CD4-positive, alpha-beta memory T cell (primary cell): Measurements from ENCODE around the gene LRRN2. TPM values are rescaled to one million over a fixed set of nuclear protein-coding genes. Genes with fewer than 3 reads are reported as not detected.

Experiments used
- CTCF ChIA-PET: fragments of 350-600 bp; sonication (Branson Sonifier 250); formaldehyde crosslinking; loops from one replicate; lab custom pipeline; 2021; ENCODE audit warnings: inconsistent platforms; ENCODE audit not compliant: partially characterized antibody; lab: Charles Lee
- POLR2A ChIA-PET: fragments of 350-600 bp; sonication (Branson Sonifier 250); formaldehyde crosslinking; loops from one replicate; lab custom pipeline; 2021; ENCODE audit not compliant: partially characterized antibody; lab: Charles Lee
- DNase-seq, 5 donors: peaks; one replicate each; pipeline versions ENCODE4 v3.0.0 to v3.0.0-alpha.2; 2020 to 2022; ENCODE audit warnings: mixed read lengths in 1 of 5
- H3K27ac ChIP-seq: one replicate; pipeline ENCODE4 v1.7.0; 2013; ENCODE audit warnings: low read depth, low read length
- H3K27me3 ChIP-seq: 2 replicates; pipeline ENCODE4 v1.7.0; 2013; ENCODE audit warnings: mild to moderate bottlenecking, low read length, moderate library complexity; ENCODE audit not compliant: insufficient read depth
- H3K36me3 ChIP-seq: 2 replicates; pipeline ENCODE4 v1.7.0; 2013; ENCODE audit warnings: mild to moderate bottlenecking, low read length, moderate library complexity; ENCODE audit not compliant: insufficient read depth
- H3K4me1 ChIP-seq: 2 replicates; pipeline ENCODE4 v1.7.0; 2013; ENCODE audit warnings: mild to moderate bottlenecking, low read length, moderate library complexity; ENCODE audit not compliant: insufficient read depth
- H3K4me3 ChIP-seq, 2 donors: one replicate each; pipeline ENCODE4 v1.7.0; 2013; ENCODE audit warnings: low read length in 2 of 2, mild to moderate bottlenecking in 1 of 2
- H3K9me3 ChIP-seq, 2 donors: one replicate each; pipeline ENCODE4 v1.7.0; 2013; ENCODE audit warnings: low read length in 2 of 2, control low read depth in 1 of 2; ENCODE audit not compliant: control insufficient read depth in 1 of 2
- H3K27ac Mint-ChIP-seq, 7 donors: one replicate each; pipeline ENCODE4 v1.8.0; 2020 to 2021; ENCODE audit warnings: mixed read lengths in 7 of 7, mild to moderate bottlenecking in 6 of 7, inconsistent platforms in 3 of 7, moderate library complexity in 3 of 7
- H3K27me3 Mint-ChIP-seq, 2 donors: one replicate each; pipeline ENCODE4 v1.8.0; 2020 to 2021; ENCODE audit warnings: mixed read lengths in 2 of 2
- H3K36me3 Mint-ChIP-seq, 2 donors: one replicate each; pipeline ENCODE4 v1.8.0; 2020 to 2021; ENCODE audit warnings: mixed read lengths in 2 of 2, inconsistent platforms in 1 of 2, mild to moderate bottlenecking in 1 of 2
- H3K4me1 Mint-ChIP-seq, 4 donors: one replicate each; pipeline ENCODE4 v1.8.0; 2020 to 2021; ENCODE audit warnings: mixed read lengths in 4 of 4, mild to moderate bottlenecking in 1 of 4
- H3K4me3 Mint-ChIP-seq, 8 donors: one replicate each; pipeline ENCODE4 v1.8.0; 2020 to 2021; ENCODE audit warnings: mixed read lengths in 8 of 8, mild to moderate bottlenecking in 7 of 8, moderate library complexity in 6 of 8, inconsistent platforms in 3 of 8
- H3K9me3 Mint-ChIP-seq, 8 donors: one replicate each; pipeline ENCODE4 v1.8.0; 2020 to 2021; ENCODE audit warnings: mixed read lengths in 8 of 8, mild to moderate bottlenecking in 5 of 8, inconsistent platforms in 3 of 8, moderate library complexity in 1 of 8
- intact Hi-C: fragments of 100-400 bp; cut with micrococcal nuclease; formaldehyde crosslinking; loops from one replicate; pipeline ENCODE4 v1.15.1; 2023
- polyA plus RNA-seq, 2 donors: library from polyadenylated mRNA; unstranded; fragments of 300-500 nt; fragmentation: Illumina TruSeq; gene quantifications; one replicate each; pipeline ENCODE4 v1.2.3, GENCODE V29; 2021
- total RNA-seq, 2 experiments: library from RNA; stranded (reverse); gene quantifications; one replicate each; pipeline ENCODE4 v1.2.3, GENCODE V29; 2021

LRRN2 gene
- total and polyA plus RNA-seq, 4 experiments from 2014 or later = not detected

GRCh38 chr1:204628868-204629267 lies 56.7 kb downstream of the LRRN2 start:
- no peaks in the 10 kb centered on the region for H3K4me1 ChIP-seq
- H3K27me3 ChIP-seq = no peaks in the 10 kb centered on the region
- H3K9me3 ChIP-seq = no peaks in the 10 kb centered on the region
- ChIA-PET POLR2A (no interaction called here), CTCF (no interaction called here)
- H3K9me3 Mint-ChIP-seq = peaks cover 0 to 4% (median 0%) of the 10 kb centered on the region in 8 donors
- intact Hi-C loops = no loop called here
- H3K4me1 Mint-ChIP-seq = no peaks in the 10 kb centered on the region
- DNase-seq = no peak
- H3K4me3 Mint-ChIP-seq = no peak overlapping the region
- no peaks in the 10 kb centered on the region for H3K36me3 Mint-ChIP-seq
- no peak overlapping the region for H3K27ac Mint-ChIP-seq
- no peaks in the 10 kb centered on the region for H3K36me3 ChIP-seq
- H3K4me3 ChIP-seq = no peak overlapping the region
- no peak overlapping the region for H3K27ac ChIP-seq
- peaks cover 15 to 27% of the 10 kb centered on the region in 2 donors for H3K27me3 Mint-ChIP-seq

GRCh38 chr1:204627436-204627835 lies 58.1 kb downstream of the LRRN2 start:
- no peaks in the 10 kb centered on the region for H3K9me3 ChIP-seq
- no peaks in the 10 kb centered on the region for H3K4me1 ChIP-seq
- no peak overlapping the region for H3K4me3 ChIP-seq
- peaks cover 15 to 23% of the 10 kb centered on the region in 2 donors for H3K27me3 Mint-ChIP-seq
- H3K4me1 Mint-ChIP-seq = no peaks in the 10 kb centered on the region
- H3K36me3 ChIP-seq = no peaks in the 10 kb centered on the region
- no peaks in the 10 kb centered on the region for H3K27me3 ChIP-seq
- ChIA-PET POLR2A (no interaction called here), CTCF (no interaction called here)
- intact Hi-C loops = no loop called here
- no peak for DNase-seq
- no peaks in the 10 kb centered on the region for H3K36me3 Mint-ChIP-seq
- no peak overlapping the region for H3K27ac Mint-ChIP-seq
- no peak overlapping the region for H3K27ac ChIP-seq
- H3K4me3 Mint-ChIP-seq = no peak overlapping the region
- peaks cover 0 to 4% (median 0%) of the 10 kb centered on the region in 8 donors for H3K9me3 Mint-ChIP-seq

- POLR2A ChIA-PET = no interaction called here
- no peak overlapping the region for H3K27ac ChIP-seq
- Mint-ChIP-seq H3K27me3 (peaks cover 12 to 20% of the 10 kb centered on the region in 2 donors), H3K4me3 (no peak overlapping the region), H3K36me3 (no peaks in the 10 kb centered on the region), H3K4me1 (no peaks in the 10 kb centered on the region), H3K27ac (peak overlapping the region in 2 of 7 donors; percentile 5 to 72), H3K9me3 (peaks cover 0 to 4% (median 0%) of the 10 kb centered on the region in 8 donors)
- intact Hi-C loops = no loop called here
- H3K27me3 ChIP-seq = no peaks in the 10 kb centered on the region
- H3K9me3 ChIP-seq = no peaks in the 10 kb centered on the region
- DNase-seq = no peak
- no peak overlapping the region for H3K4me3 ChIP-seq
- H3K36me3 ChIP-seq = no peaks in the 10 kb centered on the region
- CTCF ChIA-PET = no interaction called here
- no peaks in the 10 kb centered on the region for H3K4me1 ChIP-seq
These were observed 59.2 kb downstream of the LRRN2 start for GRCh38 chr1:204626381-204626780.

- H3K27me3 Mint-ChIP-seq = peaks cover 9 to 10% of the 10 kb centered on the region in 2 donors
- no peaks in the 10 kb centered on the region for H3K36me3 ChIP-seq
- H3K27ac Mint-ChIP-seq = no peak overlapping the region
- no peaks in the 10 kb centered on the region for H3K36me3 Mint-ChIP-seq
- H3K4me1 ChIP-seq = no peaks in the 10 kb centered on the region
- intact Hi-C loops = no loop called here
- ChIA-PET CTCF (interaction anchor here (1.4 to 2.0 kb wide), 2 partner anchors 59 to 61 kb away, joined by 5 to 7 read pairs; no protein-coding TSS in a partner anchor), POLR2A (interaction anchor here (1.2 kb wide), 1 partner anchor 118 kb away, joined by 3 read pairs; no protein-coding TSS in a partner anchor)
- no peak overlapping the region for H3K4me3 Mint-ChIP-seq
- no peak overlapping the region for H3K27ac ChIP-seq
- no peak for DNase-seq
- peaks cover 0 to 3% (median 0%) of the 10 kb centered on the region in 8 donors for H3K9me3 Mint-ChIP-seq
- H3K4me1 Mint-ChIP-seq = no peaks in the 10 kb centered on the region
- H3K4me3 ChIP-seq = no peak overlapping the region
- H3K9me3 ChIP-seq = no peaks in the 10 kb centered on the region
- H3K27me3 ChIP-seq = no peaks in the 10 kb centered on the region
These were observed 60.8 kb downstream of the LRRN2 start for GRCh38 chr1:204624631-204625216.

GRCh38 chr1:204623894-204624361 lies 61.6 kb downstream of the LRRN2 start:
- Mint-ChIP-seq H3K36me3 (no peaks in the 10 kb centered on the region), H3K4me1 (no peaks in the 10 kb centered on the region), H3K27me3 (peaks cover 3 to 6% of the 10 kb centered on the region in 2 donors), H3K27ac (no peak overlapping the region), H3K9me3 (peaks cover 0 to 3% (median 0%) of the 10 kb centered on the region in 8 donors), H3K4me3 (no peak overlapping the region)
- Histone ChIP-seq H3K4me3 (no peak overlapping the region), H3K36me3 (no peaks in the 10 kb centered on the region), H3K9me3 (no peaks in the 10 kb centered on the region), H3K27ac (no peak overlapping the region), H3K27me3 (no peaks in the 10 kb centered on the region), H3K4me1 (no peaks in the 10 kb centered on the region)
- intact Hi-C loops = no loop called here
- DNase-seq = peak in 3 of 5 donors; percentile 1 to 8 (median 5)
- ChIA-PET POLR2A (interaction anchor here (1.2 kb wide), 1 partner anchor 117 kb away, joined by 3 read pairs; no protein-coding TSS in a partner anchor), CTCF (interaction anchor here (1.0 to 2.0 kb wide), 4 partner anchors 8 to 61 kb away, joined by 3 to 7 read pairs (median 4); no protein-coding TSS in a partner anchor)

- Mint-ChIP-seq H3K4me1 (no peaks in the 10 kb centered on the region), H3K27ac (no peak overlapping the region), H3K36me3 (no peaks in the 10 kb centered on the region), H3K9me3 (peaks cover 0 to 3% (median 0%) of the 10 kb centered on the region in 8 donors), H3K4me3 (no peak overlapping the region), H3K27me3 (peaks cover 0 to 6% of the 10 kb centered on the region in 2 donors)
- H3K36me3 ChIP-seq = no peaks in the 10 kb centered on the region
- H3K27me3 ChIP-seq = no peaks in the 10 kb centered on the region
- H3K9me3 ChIP-seq = no peaks in the 10 kb centered on the region
- intact Hi-C loops = no loop called here
- no peak overlapping the region for H3K27ac ChIP-seq
- ChIA-PET POLR2A (interaction anchor here (1.2 kb wide), 1 partner anchor 117 kb away, joined by 3 read pairs; no protein-coding TSS in a partner anchor), CTCF (interaction anchor here (1.0 to 2.0 kb wide), 4 partner anchors 9 to 60 kb away, joined by 3 to 7 read pairs (median 4); no protein-coding TSS in a partner anchor)
- no peak for DNase-seq
- H3K4me1 ChIP-seq = no peaks in the 10 kb centered on the region
- no peak overlapping the region for H3K4me3 ChIP-seq
These were observed 62.1 kb downstream of the LRRN2 start for GRCh38 chr1:204623365-204623893.

- no peaks in the 10 kb centered on the region for H3K36me3 ChIP-seq
- no peak overlapping the region for H3K4me3 ChIP-seq
- Mint-ChIP-seq H3K36me3 (no peaks in the 10 kb centered on the region), H3K9me3 (peaks cover 0 to 2% (median 0%) of the 10 kb centered on the region in 8 donors), H3K27me3 (peaks cover 0 to 4% of the 10 kb centered on the region in 2 donors), H3K27ac (no peak overlapping the region), H3K4me3 (no peak overlapping the region), H3K4me1 (no peaks in the 10 kb centered on the region)
- no peak for DNase-seq
- CTCF ChIA-PET = interaction anchor here (0.8 kb wide), 1 partner anchor 11 kb away, joined by 4 read pairs; no protein-coding TSS in a partner anchor
- no peak overlapping the region for H3K27ac ChIP-seq
- H3K9me3 ChIP-seq = no peaks in the 10 kb centered on the region
- POLR2A ChIA-PET = no interaction called here
- H3K27me3 ChIP-seq = no peaks in the 10 kb centered on the region
- H3K4me1 ChIP-seq = no peaks in the 10 kb centered on the region
- intact Hi-C loops = no loop called here
These were observed 63.5 kb downstream of the LRRN2 start for GRCh38 chr1:204621996-204622395.
